Astrocyte of the cerebellum (primary cell): ENCODE measurements around the gene ITGA3.

ENCODE experiments used
- DNase-seq: peaks from one replicate; pipeline ENCODE4 v3.0.0-alpha.2; 2011; ENCODE audit warnings: low read depth
- H3K4me3 ChIP-seq: 2 replicates; pipeline ENCODE4 v1.5.1; 2011; ENCODE audit warnings: mild to moderate bottlenecking, low read depth, low read length, moderate library complexity
- in situ Hi-C: cut with HindIII; loops from 2 replicates; pipeline ENCODE4 v1.10.0; 2017; ENCODE audit warnings: low sequenced_read_pairs
- TF ChIP-seq, protein P1 (sequence below): IDR thresholded peaks from 2 replicates; pipeline ENCODE4 v1.5.1; 2012; ENCODE audit warnings: low read length, low read depth, moderate library complexity, mild to moderate bottlenecking; ENCODE audit errors: missing control alignments

The ITGA3 gene

DNA sequence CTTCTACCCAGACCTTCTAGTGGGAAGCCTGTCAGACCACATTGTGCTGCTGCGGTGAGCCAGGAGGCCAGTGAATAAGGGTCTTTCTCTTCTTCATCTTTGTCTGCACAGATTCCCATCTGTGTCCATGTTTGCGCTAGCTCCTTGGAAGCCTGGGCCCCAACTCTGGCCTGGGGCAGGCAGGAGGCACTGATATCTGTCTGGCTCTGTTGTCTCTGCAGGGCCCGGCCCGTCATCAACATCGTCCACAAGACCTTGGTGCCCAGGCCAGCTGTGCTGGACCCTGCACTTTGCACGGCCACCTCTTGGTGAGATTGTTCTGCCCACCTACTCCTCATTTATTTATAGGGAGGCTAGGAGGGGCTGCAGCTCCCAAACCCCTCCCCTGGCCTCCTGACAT lies 18.3 kb downstream of the ITGA3 start:
- no peak for DNase-seq
- in situ Hi-C loops = no loop called here
- TF ChIP-seq, protein P1, sequence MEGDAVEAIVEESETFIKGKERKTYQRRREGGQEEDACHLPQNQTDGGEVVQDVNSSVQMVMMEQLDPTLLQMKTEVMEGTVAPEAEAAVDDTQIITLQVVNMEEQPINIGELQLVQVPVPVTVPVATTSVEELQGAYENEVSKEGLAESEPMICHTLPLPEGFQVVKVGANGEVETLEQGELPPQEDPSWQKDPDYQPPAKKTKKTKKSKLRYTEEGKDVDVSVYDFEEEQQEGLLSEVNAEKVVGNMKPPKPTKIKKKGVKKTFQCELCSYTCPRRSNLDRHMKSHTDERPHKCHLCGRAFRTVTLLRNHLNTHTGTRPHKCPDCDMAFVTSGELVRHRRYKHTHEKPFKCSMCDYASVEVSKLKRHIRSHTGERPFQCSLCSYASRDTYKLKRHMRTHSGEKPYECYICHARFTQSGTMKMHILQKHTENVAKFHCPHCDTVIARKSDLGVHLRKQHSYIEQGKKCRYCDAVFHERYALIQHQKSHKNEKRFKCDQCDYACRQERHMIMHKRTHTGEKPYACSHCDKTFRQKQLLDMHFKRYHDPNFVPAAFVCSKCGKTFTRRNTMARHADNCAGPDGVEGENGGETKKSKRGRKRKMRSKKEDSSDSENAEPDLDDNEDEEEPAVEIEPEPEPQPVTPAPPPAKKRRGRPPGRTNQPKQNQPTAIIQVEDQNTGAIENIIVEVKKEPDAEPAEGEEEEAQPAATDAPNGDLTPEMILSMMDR = no peak
- H3K4me3 ChIP-seq = no peak overlapping the region

DNA sequence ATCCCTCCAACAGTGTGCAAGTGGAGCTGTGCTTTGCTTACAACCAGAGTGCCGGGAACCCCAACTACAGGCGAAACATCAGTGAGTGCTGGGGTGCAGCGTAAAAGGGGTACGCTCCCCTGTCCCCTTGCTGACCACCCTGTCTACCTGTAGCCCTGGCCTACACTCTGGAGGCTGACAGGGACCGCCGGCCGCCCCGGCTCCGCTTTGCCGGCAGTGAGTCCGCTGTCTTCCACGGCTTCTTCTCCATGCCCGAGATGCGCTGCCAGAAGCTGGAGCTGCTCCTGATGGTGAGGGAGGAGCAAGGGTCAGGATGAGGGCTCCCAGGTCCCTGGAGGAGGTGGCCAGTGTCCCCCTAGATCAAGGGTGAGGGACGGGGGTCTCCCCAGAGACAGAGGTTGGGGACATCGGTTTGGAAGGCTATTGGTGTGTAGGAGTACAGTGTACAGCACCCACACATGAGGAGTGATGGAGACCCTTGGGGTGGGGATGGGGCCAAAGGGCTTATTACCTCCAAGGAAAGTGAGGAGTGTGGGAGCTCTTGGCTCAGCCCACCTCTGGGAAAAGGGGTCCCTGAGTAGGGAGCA lies 19.6 kb downstream of the ITGA3 start:
- TF ChIP-seq, protein P1 = no peak
- in situ Hi-C loops = no loop called here
- DNase-seq = no peak
- H3K4me3 ChIP-seq = no peak overlapping the region

DNA sequence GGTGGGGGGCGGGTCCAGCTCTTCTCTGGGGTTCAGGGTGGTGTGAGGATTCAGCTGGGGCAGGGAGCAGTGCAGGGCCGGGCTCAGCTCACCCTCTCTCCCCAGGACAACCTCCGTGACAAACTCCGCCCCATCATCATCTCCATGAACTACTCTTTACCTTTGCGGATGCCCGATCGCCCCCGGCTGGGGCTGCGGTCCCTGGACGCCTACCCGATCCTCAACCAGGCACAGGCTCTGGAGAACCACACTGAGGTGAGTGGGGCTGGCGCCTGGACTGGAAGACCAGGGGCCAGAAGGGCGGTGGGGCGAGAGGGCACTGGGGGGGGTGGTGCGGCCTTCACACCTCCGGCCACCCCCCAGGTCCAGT lies 20.3 kb downstream of the ITGA3 start:
- in situ Hi-C loops = no loop called here
- no peak overlapping the region for H3K4me3 ChIP-seq
- DNase-seq = no peak
- TF ChIP-seq, protein P1 = no peak

DNA sequence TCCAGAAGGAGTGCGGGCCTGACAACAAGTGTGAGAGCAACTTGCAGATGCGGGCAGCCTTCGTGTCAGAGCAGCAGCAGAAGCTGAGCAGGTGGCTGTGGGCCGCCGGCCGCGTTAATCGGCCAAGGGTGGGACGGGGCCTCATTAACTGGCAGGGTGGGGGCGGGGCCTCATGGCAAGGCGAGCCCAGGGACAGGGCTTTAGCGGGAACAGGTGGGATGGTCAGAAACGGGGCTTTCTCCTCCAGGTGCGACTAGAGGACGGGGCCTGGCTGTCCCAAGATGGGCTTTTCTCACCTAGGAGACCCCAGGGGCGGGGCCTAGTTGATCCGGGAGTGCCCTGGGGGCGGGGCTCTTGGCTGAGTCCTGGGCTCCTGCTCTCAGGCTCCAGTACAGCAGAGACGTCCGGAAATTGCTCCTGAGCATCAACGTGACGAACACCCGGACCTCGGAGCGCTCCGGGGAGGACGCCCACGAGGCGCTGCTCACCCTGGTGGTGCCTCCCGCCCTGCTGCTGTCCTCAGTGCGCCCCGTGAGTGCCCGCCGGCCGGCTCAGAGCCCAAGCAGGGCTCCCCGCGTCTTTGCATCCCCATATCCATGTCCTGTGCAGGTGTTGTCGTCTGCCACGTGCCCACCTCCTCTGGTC lies 20.8 kb downstream of the ITGA3 start:
- in situ Hi-C loops = no loop called here
- no peak for DNase-seq
- TF ChIP-seq, protein P1 = no peak
- H3K4me3 ChIP-seq = no peak overlapping the region

DNA sequence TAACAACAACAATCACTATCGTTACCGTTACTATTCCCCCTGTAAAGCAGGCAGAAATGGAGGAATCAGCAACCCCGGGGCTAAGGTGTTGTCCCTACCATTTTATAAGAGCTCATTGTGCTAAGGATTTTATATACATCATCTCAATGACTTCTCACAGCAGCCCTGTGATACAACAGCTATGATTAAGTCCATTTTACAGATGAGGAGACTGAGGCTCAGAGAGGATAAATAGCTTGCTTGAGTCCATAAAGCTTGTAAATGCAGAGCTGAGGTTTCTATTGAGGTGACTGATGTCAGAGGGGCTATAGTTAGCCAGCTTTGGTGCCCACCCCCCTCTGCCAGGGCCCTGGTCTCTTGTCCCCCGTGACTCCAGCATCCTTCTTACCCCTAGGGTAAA lies 22.5 kb downstream of the ITGA3 start:
- in situ Hi-C loops = no loop called here
- TF ChIP-seq, protein P1 = no peak
- H3K4me3 ChIP-seq = no peak overlapping the region
- no peak for DNase-seq

DNA sequence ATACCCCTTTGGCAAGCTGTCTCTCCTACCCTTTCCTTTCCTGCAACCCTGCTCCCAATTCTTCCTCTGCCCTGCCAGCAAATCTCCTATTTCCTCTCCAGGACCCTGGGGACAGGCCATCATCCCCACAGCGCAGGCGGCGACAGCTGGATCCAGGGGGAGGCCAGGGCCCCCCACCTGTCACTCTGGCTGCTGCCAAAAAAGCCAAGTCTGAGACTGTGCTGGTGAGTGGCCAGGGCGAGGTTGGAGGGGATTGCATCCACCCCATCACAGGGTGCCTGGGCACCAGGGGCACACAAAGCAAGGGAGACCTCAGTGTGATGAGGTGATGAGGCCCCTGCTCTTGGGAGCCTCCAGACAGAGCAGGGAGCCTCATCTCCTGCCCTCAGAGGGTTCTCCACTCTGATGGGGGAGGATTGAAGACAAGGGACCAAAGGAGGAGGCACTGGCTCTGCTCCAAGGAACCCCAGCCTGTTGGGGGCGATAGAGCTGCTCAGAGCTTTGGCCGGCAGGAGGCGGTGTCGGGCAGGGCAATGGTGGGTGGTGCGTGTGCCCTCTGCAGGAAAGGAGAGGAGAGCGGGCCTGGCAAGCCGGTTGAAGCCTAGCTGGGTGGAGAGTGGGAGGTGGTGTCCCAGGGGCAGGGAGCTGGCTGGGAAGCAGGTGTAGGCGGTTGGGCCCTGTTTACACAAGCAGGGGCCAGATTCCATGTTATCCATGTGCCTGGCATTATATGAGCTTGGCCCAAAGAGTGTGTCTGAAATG lies 23.6 kb downstream of the ITGA3 start:
- in situ Hi-C loops = no loop called here
- no peak for DNase-seq
- TF ChIP-seq, protein P1 = peak; percentile 61

More for the DNA sequence above, 23.6 kb downstream of the ITGA3 start:
- H3K4me3 ChIP-seq = no peak overlapping the region
